GM12872 (cell line): Measurements from ENCODE around the gene HEATR3.

Experiments
- CTCF ChIP-seq: IDR thresholded peaks from 3 replicates; pipeline ENCODE4 v1.5.1; 2011; ENCODE audit warnings: low read depth, mild to moderate bottlenecking, low read length, moderate library complexity; ENCODE audit not compliant: insufficient read depth

HEATR3 gene

DNA sequence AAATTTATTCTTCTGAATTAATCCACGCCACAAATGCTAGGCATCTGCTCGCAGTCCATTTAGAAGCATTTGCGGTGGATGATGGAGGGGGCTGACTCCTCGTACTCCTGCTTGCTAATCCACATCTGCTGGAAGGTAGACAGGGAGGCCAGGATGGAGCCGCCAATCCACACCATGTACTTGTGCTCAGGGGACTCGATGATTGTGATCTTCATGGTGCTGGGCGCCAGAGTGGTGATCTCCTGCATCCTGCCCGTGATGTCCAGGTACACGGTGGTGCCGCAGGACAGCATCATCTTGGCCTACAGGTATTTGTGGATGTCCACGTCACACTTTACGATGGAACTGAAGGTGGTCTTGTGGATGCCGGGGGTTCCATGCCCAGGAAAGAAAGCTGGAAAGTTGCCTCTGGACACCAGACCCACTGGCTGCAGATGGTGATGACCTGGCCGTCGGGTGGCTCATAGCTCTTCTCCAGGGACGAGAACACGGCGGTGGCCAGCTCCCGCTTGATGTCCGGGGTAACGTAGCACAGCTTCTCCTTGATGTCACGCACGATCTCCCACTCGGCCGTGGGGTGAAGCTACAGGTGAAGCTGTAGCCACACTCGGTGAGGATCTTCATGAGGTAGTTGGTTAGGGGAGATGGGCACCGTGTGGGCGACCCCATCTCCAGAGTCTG lies 7.5 kb upstream of the HEATR3 start:
- no peak for TF ChIP-seq CTCF

- TF ChIP-seq CTCF = no peak
These were observed 6.7 kb upstream of the HEATR3 start for GRCh38 chr16:50059111-50059510.

- no peak for TF ChIP-seq CTCF
These were observed 6.1 kb upstream of the HEATR3 start for GRCh38 chr16:50059669-50060068.

- no peak for TF ChIP-seq CTCF
These were observed 4.4 kb upstream of the HEATR3 start for GRCh38 chr16:50061326-50061725.

GRCh38 chr16:50065241-50065623 lies 538 bp upstream of the HEATR3 start:
- TF ChIP-seq CTCF = no peak

DNA sequence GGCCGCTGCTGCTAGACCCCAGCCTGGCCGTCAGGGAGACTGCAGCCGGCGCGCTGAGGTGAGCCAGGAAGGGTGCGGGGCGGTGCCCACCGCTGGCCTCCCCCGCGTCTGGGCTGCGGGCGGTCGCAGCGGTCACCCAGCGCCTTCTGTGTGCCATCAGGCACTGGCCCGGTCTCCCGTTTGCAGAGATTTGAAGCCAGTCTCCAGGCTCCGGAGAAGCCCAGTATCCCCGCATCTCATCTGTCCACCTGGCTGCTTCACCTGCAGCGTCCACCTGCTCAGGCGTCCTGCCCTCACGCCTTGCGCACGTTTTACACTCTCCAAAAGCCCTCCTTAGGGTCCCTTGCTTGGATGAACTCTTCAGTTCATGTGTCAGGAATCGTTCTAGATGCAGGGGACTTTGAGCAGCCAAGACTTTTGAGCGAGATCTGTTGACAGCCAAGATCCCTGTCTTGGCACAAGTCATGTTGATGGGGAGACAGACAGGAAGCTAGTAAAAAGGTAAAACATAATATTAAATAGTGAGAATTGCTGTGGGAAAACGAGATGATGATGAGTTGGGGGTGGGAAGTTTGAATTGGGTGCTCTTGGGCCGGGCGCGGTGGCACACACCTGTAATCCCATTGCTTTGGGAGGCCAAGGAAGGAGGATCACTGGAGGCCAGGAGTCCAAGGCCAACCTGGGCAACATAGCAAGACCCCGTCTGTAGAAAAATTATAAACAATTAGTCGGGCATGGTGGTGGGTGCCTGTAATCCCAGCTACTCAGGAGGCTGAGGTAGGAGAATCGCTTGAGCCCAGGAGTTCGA lies 916 bp downstream of the HEATR3 start:
- TF ChIP-seq CTCF = no peak

- peak; percentile 65 for TF ChIP-seq CTCF
These were observed 1.6 kb downstream of the HEATR3 start for GRCh38 chr16:50067290-50067853.
